HG03097 (cell line): ENCODE results near the gene TUBG1.

Experiments
- ATAC-seq: cut with Tn5 transposase; IDR thresholded peaks from one replicate; pipeline ENCODE4 v1.9.1; 2021; ENCODE audit not compliant: unreplicated experiment, low FRiP score

TUBG1 gene

DNA sequence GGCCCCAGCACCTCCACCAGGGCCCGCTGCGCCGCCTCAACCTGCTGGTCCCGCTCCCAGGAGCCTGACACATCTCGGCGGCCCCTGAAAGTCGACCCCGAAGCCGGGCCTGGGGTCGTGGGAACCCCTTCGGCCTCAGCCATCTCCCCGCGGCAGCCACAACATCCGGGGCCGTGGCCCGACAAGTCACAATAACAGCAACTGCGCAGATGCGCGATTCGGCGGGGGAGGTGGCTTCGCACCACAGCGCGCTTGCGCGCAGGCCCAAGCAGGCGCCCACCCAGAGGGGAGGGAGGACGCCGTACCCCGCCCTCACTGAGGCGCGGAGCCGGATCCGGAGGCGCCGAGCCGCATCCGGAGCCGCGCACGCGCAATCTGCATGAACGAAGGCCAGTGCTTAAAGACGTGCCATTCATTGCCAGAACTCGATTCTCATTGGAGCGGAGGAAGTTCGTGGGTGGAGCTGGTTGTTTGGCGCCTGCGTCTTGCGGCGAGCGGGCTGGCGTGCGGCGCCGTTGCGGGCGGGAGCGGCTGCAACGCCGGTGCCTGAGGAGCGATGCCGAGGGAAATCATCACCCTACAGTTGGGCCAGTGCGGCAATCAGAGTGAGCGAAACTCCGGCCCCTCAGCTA, at the start of gene TUBG1, which contains the start of gene RETREG3:
Gene TUBG1, plus strand, starts transcription at position 502 of the 632 bp plus-strand sequence. Its CDS starts 55 bp downstream, at position 557.
Gene RETREG3, minus strand, starts transcription at position 193 of the 632 bp plus-strand sequence. Its CDS starts 50 bp downstream, at position 143.
- ATAC-seq, result peak; percentile 84

DNA sequence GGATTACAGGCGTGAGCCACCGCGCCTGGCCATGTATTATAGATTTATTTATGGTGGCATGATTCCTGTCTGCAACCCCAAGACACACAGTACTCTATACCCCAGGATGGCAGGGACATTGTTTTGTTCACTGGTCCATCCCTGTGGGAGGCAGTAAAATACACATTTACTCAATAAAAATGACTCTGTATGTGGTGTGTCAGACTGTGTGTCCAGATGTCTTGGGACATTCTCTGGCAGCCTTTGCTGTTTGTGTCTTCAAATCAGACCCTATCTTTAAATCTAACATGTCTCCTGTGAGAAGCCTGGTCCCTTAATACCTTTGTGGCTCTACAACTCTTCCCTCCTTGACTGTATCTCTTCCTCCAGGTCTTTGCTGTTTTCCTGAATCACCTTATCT, 49.2 kb upstream of the TUBG1 start:
- ATAC-seq, result no peak

DNA sequence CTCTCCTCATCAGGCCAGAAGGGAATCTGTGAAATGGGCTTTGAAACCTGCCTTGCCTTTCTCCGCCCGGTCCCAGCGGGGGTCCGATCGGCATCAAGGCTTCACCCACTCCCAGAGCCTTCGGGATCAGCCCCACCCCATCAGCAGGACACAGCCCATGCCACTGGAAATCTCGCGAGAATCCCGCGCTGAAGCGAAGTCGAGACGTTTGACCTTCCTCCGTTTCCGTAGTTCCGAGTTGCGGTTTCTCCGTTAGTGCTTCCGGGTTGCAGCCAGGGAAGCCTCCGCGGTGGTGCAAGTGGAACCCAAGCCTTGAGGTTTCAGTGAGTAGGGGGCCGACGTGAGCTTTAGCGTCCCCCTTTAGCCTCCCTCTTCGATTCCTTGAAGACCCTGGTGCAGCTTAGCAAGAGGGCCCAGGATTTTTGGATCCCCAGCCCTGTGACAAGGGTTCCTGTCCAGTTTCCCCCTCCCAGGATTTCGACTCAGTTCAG, 47.5 kb upstream of the TUBG1 start, which contains the start of gene COASY:
Gene COASY, plus strand, starts transcription at position 252 of the 491 bp plus-strand sequence. CDS start 475 bp downstream, outside the sequence.
- ATAC-seq, result peak; percentile 47

- ATAC-seq, result no peak
These were observed 46.9 kb upstream of the TUBG1 start for GRCh38 chr17:42562388-42563142.

DNA sequence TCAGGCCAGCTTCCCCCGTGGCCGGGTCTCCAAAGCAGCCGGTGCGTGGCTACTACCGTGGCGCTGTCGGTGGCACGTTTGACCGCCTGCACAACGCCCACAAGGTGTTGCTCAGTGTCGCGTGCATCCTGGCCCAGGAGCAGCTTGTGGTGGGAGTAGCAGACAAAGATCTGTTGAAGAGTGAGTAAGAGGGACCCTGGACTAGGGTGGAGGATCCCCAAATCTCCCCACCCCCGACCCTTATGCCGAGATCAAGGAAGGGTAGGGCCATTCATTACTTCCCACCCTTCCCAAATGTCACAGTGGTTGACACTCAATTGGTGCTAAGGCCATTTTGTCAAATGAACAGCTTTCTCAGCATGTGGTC, 46.4 kb upstream of the TUBG1 start:
- no peak for ATAC-seq

DNA sequence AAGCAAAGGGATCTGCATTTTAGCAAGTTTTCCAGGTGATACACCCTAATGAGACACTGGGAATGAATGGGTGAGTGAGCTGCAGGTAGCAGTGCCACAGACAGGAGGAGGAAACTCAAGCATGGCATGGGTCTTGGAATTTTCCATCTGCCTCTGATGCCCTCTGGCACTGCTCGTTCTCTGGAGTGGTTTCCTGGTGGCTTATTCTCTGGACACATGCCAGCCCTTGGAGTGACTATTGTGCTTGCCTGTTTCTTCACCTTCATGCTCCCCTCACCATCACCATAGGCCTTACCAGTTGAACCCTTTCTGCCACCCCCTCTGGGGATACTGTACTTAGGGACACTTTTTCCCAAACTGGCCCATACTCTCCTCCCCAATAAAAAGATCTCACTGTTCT, 45.9 kb upstream of the TUBG1 start:
- no peak for ATAC-seq

DNA sequence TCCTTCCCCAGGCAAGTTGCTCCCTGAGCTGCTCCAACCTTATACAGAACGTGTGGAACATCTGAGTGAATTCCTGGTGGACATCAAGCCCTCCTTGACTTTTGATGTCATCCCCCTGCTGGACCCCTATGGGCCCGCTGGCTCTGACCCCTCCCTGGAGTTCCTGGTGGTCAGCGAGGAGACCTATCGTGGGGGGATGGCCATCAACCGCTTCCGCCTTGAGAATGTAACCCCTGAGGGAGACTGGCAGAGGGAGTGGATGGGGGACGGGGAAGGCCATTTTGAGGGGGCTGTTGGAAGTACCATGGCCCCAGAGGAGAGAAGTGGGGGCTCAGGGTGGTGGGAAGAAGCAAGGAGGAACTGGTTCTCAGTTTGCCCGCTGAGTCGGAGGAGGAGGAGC, 45.5 kb upstream of the TUBG1 start:
- no peak for ATAC-seq

DNA sequence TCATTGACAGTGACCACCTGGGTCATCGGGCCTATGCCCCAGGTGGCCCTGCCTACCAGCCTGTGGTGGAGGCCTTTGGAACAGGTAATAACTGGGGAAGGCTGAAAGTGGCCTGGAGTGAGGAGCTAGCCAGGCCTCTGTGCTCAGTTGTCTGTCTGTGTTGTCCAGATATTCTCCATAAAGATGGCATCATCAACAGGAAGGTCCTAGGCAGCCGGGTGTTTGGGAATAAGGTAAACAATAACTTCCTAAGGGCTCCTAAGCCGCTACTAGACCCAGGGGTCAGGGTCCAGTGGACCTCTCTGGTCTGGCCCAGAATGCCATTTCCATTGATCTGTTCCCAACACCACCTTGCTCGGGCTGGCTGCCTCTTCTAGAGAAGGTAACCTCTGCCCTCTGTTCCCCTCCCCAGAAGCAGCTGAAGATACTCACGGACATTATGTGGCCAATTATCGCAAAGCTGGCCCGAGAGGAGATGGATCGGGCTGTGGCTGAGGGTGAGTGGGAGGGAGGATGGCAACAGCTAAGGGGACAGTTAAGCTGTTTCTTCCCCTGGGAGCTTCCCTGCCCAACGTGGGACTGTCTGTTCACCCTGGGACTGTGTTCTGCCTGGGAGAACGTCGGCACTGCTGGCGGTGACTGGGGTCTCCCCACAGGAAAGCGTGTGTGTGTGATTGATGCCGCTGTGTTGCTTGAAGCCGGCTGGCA, 44.5 kb upstream of the TUBG1 start:
- ATAC-seq, result no peak

GRCh38 chr17:42565523-42566214, 43.8 kb upstream of the TUBG1 start:
- ATAC-seq, result no peak

- no peak for ATAC-seq
These were observed 43.1 kb upstream of the TUBG1 start for GRCh38 chr17:42566215-42566882.

DNA sequence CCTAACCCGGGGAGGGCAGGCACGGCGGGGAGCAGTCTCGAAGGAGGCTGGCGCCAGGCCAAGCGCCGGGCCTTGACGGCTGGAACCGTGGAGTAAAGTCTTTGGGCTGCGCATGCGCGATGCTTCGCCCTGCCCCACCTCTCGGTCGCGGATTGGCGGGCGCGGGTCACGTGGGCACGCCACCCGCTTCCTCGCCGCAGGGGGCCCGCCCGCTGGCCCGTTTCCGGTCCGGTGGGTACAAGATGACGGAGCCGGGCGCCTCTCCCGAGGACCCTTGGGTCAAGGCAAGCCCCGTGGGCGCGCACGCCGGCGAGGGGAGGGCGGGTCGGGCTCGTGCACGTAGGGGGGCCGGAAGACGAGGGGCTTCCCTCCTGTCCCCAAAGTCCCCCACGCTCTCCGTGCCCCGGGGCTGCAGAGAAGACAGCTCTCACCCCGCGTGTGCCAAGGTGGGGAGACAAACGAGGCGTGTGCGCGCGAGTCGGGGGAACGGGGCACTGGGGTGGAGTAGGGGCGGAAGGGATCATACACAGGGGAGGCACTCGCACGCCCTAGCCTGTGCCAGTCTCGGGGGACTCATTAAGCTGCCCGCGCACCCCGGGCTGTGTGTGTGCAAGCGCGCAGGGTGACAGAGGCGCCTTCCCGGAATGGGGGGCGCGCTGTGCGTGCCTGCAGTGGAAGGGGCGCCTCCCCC, 42.5 kb upstream of the TUBG1 start, which contains the start of gene MLX:
Gene MLX, plus strand, starts transcription at position 218 of the 691 bp plus-strand sequence. Its CDS starts 25 bp downstream, at position 243.
- no peak for ATAC-seq

DNA sequence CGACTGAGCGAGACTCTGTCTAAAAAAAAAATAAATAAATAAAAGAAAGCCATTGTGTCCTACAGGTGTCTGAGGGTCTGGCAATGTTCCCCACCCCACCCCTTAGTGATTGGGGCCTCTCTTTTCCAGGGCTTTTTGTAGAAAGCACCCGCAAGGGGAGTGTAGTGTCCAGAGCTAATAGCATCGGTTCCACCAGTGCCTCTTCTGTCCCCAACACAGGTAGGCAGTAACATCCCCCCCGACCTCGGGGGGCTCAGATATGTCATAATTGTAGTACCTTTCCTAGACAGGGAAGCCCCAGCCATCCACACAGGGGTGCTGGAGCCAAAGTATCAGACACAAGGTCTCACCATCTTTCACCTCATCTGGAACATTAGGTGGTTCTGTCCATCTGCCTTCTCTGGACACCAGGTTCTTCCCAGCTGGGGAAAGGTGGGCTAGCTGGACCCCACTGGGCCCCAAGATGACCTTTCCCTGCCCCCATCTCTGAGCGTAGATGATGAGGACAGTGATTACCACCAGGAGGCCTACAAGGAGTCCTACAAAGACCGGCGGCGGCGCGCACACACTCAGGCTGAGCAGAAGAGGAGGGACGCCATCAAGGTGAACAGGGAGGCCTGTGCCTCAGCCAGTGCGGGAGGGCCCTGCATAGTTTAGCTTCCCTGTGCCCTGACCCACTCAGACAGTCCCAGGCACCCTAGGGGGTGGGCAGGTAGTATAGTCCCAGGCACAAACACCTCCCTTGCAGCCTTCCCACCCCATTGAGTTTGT, 41.0 kb upstream of the TUBG1 start:
- no peak for ATAC-seq

GRCh38 chr17:42571435-42572225, 37.9 kb upstream of the TUBG1 start:
- no peak for ATAC-seq

DNA sequence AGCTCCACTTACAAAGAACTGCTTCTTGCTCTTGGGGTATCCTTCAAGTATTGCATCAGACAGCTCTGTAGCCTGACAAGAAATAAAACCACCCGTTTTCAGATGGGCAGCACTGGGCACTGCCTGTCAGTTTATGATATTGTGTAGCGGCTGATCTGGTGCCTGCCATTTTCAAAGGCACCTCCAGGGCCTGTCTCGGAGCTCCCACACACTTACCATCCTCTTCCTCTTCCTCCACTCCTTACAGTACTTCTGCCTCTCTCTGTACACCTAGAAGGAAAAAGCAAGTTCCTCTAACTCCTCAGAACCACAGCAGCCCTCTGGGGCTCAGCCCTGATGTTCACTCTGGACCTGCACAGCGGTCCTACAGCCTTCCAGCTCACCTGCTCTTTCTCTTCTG, 36.4 kb upstream of the TUBG1 start:
- ATAC-seq, result no peak

GRCh38 chr17:42574463-42574862, 35.0 kb upstream of the TUBG1 start:
- ATAC-seq, result no peak

DNA sequence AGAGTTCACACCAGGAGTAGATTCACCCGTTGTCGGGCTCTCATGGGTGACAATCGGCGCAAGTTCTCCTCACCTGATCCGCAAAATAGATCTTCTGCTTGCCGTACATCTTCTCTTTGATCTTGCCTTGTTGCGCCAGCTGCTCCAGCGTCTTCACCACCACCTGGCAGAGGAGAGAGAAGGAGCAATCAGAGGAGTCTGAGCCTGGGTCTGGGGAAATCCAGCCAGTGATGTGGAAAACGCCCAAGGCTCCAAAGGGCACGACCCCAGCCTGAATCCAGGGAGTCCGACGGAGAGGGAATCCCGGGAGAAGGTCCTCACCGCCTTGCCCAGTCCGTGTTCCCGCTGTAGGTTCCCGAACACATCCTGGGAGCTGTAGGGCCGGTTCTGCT, 32.3 kb upstream of the TUBG1 start:
- peak; percentile 1 for ATAC-seq

DNA sequence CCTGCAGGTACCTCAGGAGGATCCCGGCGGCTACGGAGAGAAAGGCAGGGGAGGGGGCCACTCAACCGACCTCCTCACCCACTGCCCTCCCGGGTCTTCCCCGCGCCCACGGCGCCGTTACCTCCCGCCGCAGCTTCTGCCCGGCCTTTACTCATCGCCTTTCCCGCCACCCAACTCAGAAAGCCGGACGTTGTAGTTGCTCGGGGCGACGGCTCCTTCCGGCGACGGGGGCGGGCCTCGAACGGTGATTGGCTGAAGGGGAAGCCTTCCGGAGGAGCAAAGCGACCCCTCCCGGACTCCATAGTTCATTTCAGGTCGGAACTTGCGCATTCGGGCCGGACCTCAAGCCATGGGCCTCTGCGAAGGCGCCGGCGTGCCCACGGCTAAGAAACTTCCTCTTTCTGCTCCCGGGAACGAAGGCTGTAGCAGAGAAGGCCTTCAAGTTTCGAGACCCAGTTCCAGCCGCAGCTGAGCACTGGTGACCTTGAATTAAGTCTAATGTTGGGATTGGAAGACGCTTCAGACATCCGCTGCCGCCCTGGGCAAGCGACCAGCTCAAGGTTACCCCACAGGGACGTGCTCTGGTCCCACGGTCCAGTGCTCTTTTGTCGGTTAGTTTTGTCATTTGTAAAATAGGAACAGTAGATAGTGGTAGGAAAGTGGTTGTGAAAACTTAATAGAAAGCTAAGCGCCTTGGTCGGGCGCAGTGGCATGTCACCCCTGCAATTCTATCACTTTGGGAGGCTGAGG, 31.8 kb upstream of the TUBG1 start, which contains the start of gene PSMC3IP:
Gene PSMC3IP, minus strand, starts transcription at position 198 of the 750 bp plus-strand sequence. Its CDS starts 43 bp downstream, at position 155.
- peak; percentile 58 for ATAC-seq
